HepG2 (cell line): ENCODE data around the gene WNT4. TPM values are rescaled to one million over a fixed set of nuclear protein-coding genes. Genes with fewer than 3 reads are reported as not detected.

Source experiments
- FOXC1 ChIP-seq: sonication (generic); formaldehyde crosslinking; IDR thresholded peaks from 2 replicates; pipeline ENCODE4 v1.8.0; 2022; ENCODE audit warnings: mild to moderate bottlenecking, missing genetic modification reagents, borderline replicate concordance
- ZNF350 ChIP-seq: sonication (generic); formaldehyde crosslinking; IDR thresholded peaks from 2 replicates; pipeline ENCODE4 v1.4.0; 2020; ENCODE audit warnings: mild to moderate bottlenecking, low read depth, missing genetic modification reagents, borderline replicate concordance
- polyA plus RNA-seq, 8 experiments: library from polyadenylated mRNA; depleted of rRNA in 3 of 8; stranded (reverse) in 7 of 8; unstranded in 1 of 8; fragments of >200 nt; fragmentation: Illumina TruSeq in 4 of 8; extraction: Trizol in 4 of 8; gene quantifications; 2 replicates each; pipeline versions ENCODE4 v1.2.1 to v1.2.3, GENCODE V29; 2011 to 2016; ENCODE audit warnings: low read depth in 4 of 8, missing spikeins in 1 of 8, mixed read lengths in 1 of 8; ENCODE audit not compliant: insufficient read depth in 1 of 8
- total RNA-seq, 5 experiments: library from RNA; depleted of rRNA; stranded (reverse); fragments of >200 nt; fragmentation: Illumina TruSeq; extraction: Trizol; gene quantifications; 2 replicates each; pipeline ENCODE4 v1.2.3, GENCODE V29; 2016; ENCODE audit warnings: low read depth in 1 of 5
- TF ChIP-seq, protein P1 (sequence below), 2 experiments: sonication (generic) in 1 of 2; formaldehyde crosslinking in 1 of 2; IDR thresholded peaks; 2 replicates each; pipeline versions ENCODE4 v1.6.1 to v1.9.0; 2014 to 2022; ENCODE audit warnings: antibody characterized with exemption in 1 of 2, borderline replicate concordance in 1 of 2, inconsistent platforms in 1 of 2, low read depth in 1 of 2, missing genetic modification reagents in 1 of 2
- TF ChIP-seq, protein P2 (sequence below): sonication (generic); formaldehyde crosslinking; conservative IDR thresholded peaks from 2 replicates; pipeline ENCODE4 v1.4.0; 2020; ENCODE audit warnings: missing genetic modification reagents

WNT4 gene
- total and polyA plus RNA-seq, 2 of the 13 experiments (the other 11 are each of a cell fraction or from before 2014, with no cell fraction given) = not detected

DNA sequence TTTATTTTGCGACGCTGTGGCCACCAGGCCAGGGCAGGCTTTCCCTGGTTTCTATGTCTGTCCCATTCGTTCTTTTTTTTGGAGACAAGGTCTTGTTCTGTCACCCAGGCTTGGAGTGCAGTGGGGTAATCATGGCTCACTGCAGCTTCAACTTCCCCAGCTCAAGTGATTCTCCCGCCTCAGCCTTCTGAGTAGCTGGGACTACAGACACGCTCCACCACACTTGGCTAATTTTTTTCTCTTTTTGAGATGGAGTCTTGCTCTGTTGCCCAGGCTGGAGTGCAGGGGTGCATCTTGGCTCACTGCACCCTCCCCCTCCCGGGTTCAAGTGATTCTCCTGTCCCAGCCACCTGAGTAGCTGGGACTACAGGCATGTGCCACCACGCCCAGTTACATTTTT, 43.4 kb upstream of the WNT4 start (continued):
- TF ChIP-seq, protein P1, sequence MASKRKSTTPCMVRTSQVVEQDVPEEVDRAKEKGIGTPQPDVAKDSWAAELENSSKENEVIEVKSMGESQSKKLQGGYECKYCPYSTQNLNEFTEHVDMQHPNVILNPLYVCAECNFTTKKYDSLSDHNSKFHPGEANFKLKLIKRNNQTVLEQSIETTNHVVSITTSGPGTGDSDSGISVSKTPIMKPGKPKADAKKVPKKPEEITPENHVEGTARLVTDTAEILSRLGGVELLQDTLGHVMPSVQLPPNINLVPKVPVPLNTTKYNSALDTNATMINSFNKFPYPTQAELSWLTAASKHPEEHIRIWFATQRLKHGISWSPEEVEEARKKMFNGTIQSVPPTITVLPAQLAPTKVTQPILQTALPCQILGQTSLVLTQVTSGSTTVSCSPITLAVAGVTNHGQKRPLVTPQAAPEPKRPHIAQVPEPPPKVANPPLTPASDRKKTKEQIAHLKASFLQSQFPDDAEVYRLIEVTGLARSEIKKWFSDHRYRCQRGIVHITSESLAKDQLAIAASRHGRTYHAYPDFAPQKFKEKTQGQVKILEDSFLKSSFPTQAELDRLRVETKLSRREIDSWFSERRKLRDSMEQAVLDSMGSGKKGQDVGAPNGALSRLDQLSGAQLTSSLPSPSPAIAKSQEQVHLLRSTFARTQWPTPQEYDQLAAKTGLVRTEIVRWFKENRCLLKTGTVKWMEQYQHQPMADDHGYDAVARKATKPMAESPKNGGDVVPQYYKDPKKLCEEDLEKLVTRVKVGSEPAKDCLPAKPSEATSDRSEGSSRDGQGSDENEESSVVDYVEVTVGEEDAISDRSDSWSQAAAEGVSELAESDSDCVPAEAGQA (IDR thresholded peaks at IDR 0.05; ENCODE audit: low read depth) = no peak
- TF ChIP-seq, protein P1 (CRISPR knock-in tag; IDR thresholded peaks at IDR 0.05; ENCODE audit: borderline replicate concordance) = no peak
- TF ChIP-seq ZNF350 (CRISPR knock-in tag) = no peak
- TF ChIP-seq, protein P2, sequence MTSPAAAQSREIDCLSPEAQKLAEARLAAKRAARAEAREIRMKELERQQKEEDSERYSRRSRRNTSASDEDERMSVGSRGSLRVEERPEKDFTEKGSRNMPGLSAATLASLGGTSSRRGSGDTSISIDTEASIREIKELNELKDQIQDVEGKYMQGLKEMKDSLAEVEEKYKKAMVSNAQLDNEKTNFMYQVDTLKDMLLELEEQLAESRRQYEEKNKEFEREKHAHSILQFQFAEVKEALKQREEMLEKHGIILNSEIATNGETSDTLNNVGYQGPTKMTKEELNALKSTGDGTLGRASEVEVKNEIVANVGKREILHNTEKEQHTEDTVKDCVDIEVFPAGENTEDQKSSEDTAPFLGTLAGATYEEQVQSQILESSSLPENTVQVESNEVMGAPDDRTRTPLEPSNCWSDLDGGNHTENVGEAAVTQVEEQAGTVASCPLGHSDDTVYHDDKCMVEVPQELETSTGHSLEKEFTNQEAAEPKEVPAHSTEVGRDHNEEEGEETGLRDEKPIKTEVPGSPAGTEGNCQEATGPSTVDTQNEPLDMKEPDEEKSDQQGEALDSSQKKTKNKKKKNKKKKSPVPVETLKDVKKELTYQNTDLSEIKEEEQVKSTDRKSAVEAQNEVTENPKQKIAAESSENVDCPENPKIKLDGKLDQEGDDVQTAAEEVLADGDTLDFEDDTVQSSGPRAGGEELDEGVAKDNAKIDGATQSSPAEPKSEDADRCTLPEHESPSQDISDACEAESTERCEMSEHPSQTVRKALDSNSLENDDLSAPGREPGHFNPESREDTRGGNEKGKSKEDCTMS (CRISPR knock-in tag) = no peak
- no peak for TF ChIP-seq FOXC1 (CRISPR knock-in tag)
